IMR-90 (cell line): Measurements from ENCODE around the gene TRAFD1.

Experiments
- POLR2A ChIP-seq: IDR thresholded peaks from 2 replicates; pipeline ENCODE4 v1.6.1; 2012; ENCODE audit warnings: mild to moderate bottlenecking, low read depth, low read length
- TF ChIP-seq, protein P1 (sequence below): fragments of 150-350 bp; IDR thresholded peaks from 2 replicates; pipeline ENCODE4 v1.6.1; 2017; ENCODE audit warnings: mild to moderate bottlenecking, antibody characterized with exemption, low read length, low read depth

DNA sequence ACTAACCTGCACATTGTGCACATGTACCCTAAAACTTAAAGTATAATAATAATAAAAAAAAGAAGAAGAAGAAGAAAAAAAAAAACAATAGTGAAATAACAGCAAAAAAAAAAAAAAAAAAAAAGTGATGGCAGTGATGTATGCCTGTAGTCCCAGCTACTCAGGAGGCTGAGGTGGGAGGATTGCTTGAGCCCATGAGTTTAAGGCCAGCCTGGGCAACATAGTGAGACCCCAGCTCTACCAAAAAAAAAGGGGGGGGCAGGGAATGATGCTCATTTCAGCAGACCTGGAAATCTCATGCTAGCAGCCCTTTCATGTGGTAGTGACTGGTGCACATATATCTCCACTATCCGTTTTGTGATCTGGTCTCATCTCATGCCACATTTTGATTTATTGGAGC lies 20.8 kb downstream of the TRAFD1 start:
- TF ChIP-seq, protein P1, sequence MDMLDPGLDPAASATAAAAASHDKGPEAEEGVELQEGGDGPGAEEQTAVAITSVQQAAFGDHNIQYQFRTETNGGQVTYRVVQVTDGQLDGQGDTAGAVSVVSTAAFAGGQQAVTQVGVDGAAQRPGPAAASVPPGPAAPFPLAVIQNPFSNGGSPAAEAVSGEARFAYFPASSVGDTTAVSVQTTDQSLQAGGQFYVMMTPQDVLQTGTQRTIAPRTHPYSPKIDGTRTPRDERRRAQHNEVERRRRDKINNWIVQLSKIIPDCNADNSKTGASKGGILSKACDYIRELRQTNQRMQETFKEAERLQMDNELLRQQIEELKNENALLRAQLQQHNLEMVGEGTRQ = no peak
- TF ChIP-seq POLR2A = no peak
